ENCODE measurements around the gene C13orf46. TPM values are rescaled to one million over a fixed set of nuclear protein-coding genes. Genes with fewer than 3 reads are reported as not detected.
"Not testable (repeated sequence)": the region's sequence is repeated elsewhere in the genome, so short reads cannot be mapped to it uniquely, and the experiment has no call there.

Gene C13orf46
- total RNA-seq, 1 donor: under 0.01 TPM

DNA sequence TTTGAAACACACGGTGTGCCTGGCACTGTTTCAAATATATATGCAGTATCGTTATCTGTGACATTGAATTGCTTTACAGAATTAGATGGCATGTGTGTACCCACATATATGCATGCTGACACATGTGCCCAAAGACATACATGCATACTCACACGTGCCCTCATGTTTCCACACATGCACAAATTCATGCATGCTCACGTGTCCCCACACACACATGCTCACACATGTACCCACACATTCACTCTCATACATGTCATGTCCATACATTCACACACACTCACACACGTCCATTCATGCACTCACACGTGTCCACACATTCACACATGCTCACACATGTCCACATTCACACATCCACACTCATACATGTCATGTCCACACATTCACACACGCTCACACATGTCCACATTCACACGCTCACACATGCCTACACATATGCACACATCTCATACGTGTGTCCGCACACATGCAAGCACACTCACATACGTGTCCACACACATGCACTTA, 17.9 kb upstream of the C13orf46 start:
- TF ChIP-seq, protein P1, sequence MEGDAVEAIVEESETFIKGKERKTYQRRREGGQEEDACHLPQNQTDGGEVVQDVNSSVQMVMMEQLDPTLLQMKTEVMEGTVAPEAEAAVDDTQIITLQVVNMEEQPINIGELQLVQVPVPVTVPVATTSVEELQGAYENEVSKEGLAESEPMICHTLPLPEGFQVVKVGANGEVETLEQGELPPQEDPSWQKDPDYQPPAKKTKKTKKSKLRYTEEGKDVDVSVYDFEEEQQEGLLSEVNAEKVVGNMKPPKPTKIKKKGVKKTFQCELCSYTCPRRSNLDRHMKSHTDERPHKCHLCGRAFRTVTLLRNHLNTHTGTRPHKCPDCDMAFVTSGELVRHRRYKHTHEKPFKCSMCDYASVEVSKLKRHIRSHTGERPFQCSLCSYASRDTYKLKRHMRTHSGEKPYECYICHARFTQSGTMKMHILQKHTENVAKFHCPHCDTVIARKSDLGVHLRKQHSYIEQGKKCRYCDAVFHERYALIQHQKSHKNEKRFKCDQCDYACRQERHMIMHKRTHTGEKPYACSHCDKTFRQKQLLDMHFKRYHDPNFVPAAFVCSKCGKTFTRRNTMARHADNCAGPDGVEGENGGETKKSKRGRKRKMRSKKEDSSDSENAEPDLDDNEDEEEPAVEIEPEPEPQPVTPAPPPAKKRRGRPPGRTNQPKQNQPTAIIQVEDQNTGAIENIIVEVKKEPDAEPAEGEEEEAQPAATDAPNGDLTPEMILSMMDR (IDR thresholded peaks at IDR 0.05; ENCODE audit: insufficient read depth, low read depth, low read length): no peak
- no peak overlapping the region for H3K4me3 ChIP-seq (ENCODE audit: low read depth, low read length)
- DNase-seq (ENCODE audit: low read depth): no peak

GRCh38 chr13:113991191-113991669, 17.4 kb upstream of the C13orf46 start:
- TF ChIP-seq, protein P1 (IDR thresholded peaks at IDR 0.05; ENCODE audit: insufficient read depth, low read depth, low read length): no peak
- no peak overlapping the region for H3K4me3 ChIP-seq (ENCODE audit: low read depth, low read length)
- no peak for DNase-seq (ENCODE audit: low read depth)

DNA sequence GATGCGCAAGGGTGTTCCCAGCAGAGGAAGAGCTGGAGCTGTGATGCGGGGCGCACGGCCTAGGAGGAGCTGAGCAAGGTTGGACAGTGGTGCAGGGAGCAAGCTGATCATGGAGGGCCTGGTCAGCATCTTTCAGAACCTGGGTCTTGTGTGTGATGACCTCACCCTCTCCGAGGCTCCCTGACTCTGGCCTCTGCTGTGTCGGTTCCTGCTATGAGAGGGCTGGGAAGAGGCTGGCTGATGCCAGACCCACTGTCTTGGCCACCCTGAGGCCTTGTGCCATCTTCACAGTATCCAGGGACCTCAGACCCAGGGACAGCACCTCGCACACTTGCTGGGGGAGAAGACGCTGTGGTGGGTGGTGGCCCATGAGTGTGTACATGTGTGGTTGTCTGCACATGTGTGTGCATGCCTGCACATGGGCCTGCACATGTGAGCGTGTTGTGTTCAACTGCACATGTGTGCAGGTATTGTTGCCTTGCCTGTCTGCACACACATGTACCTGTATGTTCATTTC, 16.5 kb upstream of the C13orf46 start:
- no peak overlapping the region for H3K4me3 ChIP-seq (ENCODE audit: low read depth, low read length)
- DNase-seq (ENCODE audit: low read depth): no peak
- TF ChIP-seq, protein P1 (IDR thresholded peaks at IDR 0.05; ENCODE audit: insufficient read depth, low read depth, low read length): no peak

- TF ChIP-seq, protein P1 (IDR thresholded peaks at IDR 0.05; ENCODE audit: insufficient read depth, low read depth, low read length): no peak
- H3K4me3 ChIP-seq (ENCODE audit: low read depth, low read length): no peak overlapping the region
- no peak for DNase-seq (ENCODE audit: low read depth)
Measured at GRCh38 chr13:113989585-113990300, 15.9 kb upstream of the C13orf46 start.

- DNase-seq (ENCODE audit: low read depth); H3K4me3 ChIP-seq (ENCODE audit: low read depth, low read length): not testable (repeated sequence)
Measured at GRCh38 chr13:113988859-113989258, 15.0 kb upstream of the C13orf46 start.

- no peak for DNase-seq (ENCODE audit: low read depth)
- no peak overlapping the region for H3K4me3 ChIP-seq (ENCODE audit: low read depth, low read length)
- TF ChIP-seq, protein P1 (IDR thresholded peaks at IDR 0.05; ENCODE audit: insufficient read depth, low read depth, low read length): no peak
Measured at GRCh38 chr13:113982296-113982661, 8.4 kb upstream of the C13orf46 start.

DNA sequence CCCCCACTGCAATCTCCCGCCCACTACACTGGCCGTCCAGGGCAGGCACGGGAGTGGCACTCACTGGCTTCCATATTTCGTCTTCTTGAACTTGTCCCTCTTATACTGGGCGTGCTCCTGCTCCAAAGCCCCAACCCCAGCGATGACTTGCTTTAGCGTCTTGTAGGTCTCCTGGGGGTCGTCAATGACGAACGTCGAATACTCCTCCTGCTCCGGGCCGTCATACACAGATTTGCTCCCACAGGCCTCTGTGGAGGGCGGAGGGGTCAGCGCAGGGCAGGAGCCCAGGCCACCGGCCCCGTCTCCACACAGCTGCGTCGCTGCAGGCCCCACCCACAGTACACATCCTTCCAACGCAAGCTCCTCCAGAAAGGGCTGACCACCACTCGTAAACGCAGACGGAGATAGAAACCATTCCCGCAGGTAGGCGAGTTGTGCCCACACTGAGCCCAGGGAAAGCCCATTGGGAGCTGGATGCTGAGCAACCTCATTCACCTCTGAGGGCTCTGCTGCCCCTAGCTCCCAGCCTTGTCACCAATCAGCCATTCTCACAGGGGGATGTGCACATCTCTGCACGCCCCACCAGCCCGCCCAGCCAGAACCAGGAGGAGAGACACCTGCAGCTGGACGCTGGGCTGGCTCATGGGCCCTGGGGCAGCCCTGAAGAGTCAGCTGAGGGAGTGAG, 7.9 kb upstream of the C13orf46 start:
- no peak for DNase-seq (ENCODE audit: low read depth)
- TF ChIP-seq, protein P1 (IDR thresholded peaks at IDR 0.05; ENCODE audit: insufficient read depth, low read depth, low read length): no peak
- H3K4me3 ChIP-seq (ENCODE audit: low read depth, low read length): no peak overlapping the region
